Measurements from ENCODE around the gene CD9.
A peak's percentile ranks its signal among the peaks of the same experiment; 100 is the strongest.

Gene CD9

DNA sequence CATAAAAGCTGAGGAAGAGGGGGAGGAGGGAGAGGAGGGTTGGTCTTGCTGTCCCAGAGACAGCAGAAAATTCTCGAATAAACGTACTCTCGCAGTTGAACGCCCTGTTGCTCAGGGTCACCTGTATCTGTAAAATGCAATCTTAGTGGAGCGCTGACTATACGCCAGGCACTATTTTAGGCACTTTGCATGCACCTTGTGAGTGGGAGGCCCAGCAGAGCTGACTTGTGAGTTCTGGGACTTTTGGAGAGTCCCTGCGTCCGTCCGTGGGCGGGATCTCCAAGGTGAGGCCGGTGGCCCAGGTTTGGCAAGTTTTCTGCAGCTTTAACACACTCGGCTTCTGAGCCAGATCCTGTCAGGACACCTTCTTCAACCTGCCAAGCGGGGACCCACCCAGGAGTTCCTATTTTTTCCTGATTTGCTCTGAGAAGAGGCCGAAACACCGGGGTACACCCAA lies 77.8 kb downstream of the CD9 start:
- no peak for DNase-seq

DNA sequence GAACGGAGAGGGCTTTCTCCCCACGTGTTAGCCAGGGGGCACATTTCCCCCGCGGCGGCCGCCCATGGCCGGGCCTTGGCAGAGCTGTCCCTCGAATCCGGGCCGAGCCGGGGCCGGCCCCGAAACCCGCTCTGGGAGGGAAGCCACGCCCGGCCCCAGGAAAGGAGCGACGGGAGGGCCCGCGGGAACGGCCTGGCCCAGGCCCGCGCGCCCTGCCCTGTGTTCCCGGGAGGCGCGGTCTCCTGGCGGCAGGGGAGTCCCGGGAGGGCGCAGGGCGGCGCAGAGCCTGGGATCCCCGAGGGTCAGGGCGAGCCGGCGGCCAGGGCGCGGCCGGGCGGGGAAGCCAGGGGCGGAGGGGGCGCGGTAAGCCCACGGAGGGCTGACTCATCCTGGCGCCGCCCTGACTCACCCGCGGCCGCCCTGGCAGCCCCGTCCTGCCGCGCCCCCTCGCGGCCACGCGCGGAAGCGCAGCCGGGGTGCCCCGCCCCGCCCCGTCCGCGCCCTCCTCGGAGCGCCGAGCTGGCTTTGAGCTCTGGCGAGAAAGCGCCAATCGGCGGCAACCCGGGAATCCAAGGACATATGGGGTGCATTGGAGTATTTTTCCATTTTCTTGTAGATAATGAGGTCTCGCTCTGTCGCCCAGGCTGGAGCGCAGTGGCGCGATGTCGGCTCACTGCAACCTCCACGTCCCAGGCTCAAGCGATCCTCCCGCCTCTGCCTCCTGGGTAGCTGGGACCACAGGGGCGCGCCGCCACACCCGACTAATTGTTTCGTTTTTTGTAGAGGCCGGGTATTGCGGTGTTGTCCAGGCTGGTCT lies 78.4 kb downstream of the CD9 start:
- peak; percentile 77 for DNase-seq

DNA sequence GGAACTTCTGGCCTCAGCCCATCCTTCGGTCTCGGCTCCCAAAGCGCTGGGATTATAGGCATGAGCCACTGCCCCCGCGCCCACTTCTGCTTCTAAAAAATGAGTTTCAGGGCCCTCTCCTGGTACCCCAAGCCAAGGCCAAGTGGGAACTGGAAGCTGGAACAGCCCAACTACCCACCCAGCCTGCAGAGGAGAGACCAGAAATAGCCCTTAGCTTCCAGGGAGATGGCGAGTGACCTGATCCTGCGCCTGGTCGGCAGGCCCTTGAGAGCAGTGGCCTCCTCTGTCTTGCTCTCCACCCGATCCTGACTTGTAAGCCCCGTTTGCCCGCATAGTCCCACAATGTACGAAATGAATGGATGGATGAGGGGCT lies 79.0 kb downstream of the CD9 start:
- DNase-seq = no peak

DNA sequence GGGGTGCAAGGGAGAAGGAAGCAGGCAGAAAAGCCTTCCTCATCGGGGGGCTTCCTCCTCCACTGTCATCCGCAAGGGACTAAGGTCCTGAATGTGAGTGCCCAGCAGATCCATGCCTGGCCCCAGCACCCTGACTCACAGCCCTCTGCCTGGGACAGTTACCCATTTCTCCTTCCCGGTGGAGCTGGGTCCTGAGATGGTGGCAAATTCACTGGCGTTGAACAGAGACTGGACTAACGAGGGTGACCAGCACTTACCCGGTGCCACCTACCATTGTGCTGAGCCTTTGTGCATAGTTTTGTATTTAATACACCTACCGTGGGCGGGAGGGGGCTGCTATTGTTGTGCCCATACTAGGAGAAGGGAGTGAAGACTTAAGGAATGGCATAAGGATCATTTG lies 79.4 kb downstream of the CD9 start:
- DNase-seq = no peak

DNA sequence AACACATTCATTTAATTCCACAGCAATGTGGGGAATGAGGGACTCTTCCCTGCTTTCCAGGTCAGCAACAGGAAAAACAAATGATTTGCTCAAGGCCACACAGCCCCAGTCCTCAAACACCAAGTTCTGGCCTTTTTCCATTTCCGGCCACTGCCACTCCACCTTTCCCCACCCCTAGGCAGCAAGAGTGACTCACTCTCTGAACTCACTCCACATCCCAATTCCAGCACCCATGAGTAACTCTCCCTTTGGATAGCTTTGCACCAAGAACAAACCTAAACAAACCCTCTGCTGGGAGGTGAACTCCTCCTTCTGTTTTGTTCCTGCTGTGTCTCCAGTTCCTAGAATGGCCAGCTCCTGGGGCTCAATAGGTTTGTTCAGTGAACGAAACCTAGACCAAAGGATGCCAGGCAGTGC lies 79.9 kb downstream of the CD9 start:
- no peak for DNase-seq

DNA sequence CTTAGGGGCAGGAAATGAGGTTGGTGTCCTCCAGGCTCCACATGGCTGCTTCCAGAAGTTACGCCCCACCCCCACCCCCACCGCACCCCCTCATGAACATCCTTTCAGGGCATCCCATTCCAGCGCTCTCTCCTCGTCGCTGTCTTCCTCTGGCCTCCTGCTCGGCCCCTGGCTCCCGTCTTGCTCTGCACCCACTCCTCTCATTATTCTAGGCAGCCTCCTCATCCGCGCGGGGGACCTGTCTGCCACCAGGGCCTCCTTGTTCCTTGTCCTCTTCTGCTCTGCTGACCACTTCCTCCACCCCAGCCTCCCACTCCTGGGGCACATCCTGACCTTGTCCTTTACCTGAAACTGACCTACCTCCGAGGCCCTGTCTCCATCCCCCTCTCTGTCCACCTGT lies 80.5 kb downstream of the CD9 start:
- DNase-seq = no peak

DNA sequence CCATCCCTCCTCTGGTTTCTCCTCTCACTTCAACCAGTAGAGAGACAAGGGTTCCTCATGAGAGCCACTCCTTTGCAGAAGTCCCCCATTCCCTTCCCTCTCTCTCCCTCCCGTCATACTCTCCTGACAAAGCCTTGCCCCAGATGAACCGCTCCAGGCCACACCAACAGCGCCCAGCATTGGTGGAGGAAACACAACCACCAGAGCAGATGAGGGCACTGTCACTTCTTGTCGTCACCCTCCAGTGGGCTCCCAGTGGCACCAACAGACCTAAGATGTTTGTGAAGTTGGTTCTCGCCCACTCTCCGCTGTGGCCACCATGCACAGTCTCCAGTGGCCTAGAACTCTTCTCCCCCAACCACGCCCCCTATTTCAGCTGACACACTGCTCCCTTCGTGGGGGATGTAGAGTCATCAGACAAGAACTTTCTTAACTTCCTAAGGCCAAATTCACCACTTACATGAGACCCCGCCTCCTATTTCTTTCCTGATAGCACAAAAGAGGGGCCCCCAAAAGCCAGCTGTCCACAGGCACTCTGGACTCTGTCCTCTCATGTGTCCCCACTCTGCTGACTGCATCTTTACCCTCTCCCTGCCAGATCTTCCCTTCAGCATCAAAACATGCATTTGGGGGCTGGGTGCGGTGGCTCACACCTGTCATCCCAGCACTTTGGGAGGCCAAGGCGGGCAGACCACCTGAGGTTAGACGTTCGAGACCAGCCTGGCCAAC lies 81.0 kb downstream of the CD9 start:
- no peak for DNase-seq

DNA sequence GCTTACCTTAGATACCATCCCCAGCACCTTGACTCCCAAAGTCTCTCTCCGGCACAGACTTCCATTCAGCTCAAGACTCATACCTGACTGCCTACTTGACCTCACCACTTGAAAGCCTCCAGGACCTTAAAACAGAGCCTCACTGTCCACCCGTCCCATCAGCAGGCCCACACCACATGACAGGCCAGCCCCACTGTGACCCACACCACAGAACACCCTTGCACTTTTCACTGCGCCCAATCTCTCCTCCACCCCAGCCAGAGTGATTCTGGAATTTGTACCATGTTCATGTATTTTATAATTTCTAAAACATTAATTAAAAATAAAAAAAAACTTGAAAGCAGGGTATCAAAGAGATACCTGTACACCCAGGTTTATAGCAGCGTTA lies 82.2 kb downstream of the CD9 start:
- DNase-seq = no peak

DNA sequence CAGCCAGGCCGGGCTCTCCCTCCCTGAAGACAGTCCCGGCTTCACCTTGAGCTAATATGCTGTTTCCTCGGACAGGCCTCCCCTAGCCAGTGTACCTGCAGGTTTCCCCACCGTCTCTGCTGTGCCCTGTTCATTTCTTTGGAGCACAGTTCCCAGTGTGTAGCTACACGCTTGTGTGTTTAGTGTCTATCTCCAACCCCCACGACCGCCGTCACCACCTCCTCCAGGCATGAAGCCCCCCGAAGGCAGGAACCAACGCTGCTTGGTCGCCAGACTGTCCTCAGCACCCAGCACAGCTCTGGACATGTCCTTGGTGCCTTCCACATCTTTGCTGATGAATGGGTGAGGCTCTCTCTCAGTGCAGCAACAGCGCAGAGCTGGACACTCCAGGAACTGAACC lies 84.1 kb downstream of the CD9 start:
- DNase-seq = no peak

DNA sequence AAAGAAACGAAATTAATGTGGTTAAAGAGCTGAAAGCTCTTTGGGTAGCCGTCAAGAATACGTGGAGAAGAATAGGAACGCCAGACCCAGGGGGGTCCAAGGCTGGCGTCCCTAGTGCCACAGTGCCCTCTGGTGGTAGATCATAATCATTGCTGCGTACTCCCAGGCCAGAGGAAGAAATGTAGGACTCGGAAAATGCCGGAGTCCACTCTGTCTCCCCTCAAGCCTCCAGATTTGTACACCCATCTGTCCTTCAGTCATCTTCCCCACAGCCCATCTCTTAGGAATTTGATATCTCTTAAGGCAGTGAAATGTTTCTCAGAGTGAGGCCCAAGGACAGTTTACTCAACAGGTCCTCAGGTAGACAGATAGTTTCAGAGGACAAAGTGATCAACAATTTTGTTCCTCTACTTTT lies 84.9 kb downstream of the CD9 start:
- peak; percentile 75 for DNase-seq

DNA sequence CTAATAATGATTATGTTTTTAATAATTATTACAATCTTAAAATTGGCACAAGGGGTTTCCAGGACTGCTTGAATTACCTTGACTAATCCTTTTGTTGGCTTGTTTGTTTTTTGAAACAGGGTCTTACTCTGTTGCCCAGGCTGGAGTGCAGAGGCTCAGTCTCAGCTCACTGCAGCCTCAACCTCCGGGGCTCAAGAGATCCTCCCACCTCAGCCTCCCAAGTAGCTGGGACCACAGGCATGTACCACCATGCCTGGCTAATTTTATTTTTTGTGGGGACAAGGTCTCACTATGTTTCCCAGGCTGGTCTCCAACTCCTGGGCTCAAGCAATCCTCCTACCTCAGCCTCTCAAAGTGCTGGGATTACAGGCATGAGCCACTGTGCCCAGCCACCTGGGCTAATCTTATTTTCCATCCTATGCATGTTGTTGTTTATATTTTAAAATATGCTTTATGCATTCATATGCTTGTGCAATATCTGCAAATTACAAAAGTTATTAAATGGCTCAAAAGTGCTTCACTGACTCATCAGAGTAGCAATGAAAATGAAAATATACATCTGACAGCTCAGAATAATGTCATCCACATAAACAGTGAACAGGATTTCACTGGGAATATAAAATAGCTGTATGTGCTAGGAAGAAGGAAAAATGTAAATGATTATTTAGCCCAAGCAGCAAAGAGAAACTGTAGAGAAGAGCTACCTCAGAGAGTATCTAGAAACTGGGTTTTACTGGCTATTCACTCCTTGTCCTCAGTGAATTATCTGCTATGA lies 85.5 kb downstream of the CD9 start:
- no peak for DNase-seq

Measured in hematopoietic multipotent progenitor cell treated with erythropoietin and hydrocortisone succinate and interleukin-3 and kit ligand, for 8 days (in vitro differentiated cells).